B cell (primary cell): ENCODE measurements around the gene RAC2. TPM values are rescaled to one million over a fixed set of nuclear protein-coding genes. Genes with fewer than 3 reads are reported as not detected.

Experiments
- ATAC-seq: fragments of 200-7000 bp; cut with Tn5 transposase; one replicate; pipeline ENCODE4 v1.10.0; 2021; ENCODE audit warnings: low read depth, mild to moderate bottlenecking, moderate number of reproducible peaks, moderate library complexity
- CTCF ChIA-PET: fragments of 350-600 bp; sonication (Branson Sonifier 250); formaldehyde crosslinking; loops from one replicate; lab custom pipeline; 2021; ENCODE audit warnings: antibody characterized with exemption, inconsistent platforms; lab: Charles Lee
- POLR2A ChIA-PET: fragments of 350-600 bp; sonication (Branson Sonifier 250); formaldehyde crosslinking; loops from one replicate; lab custom pipeline; 2021; ENCODE audit warnings: antibody characterized with exemption; lab: Charles Lee
- DNase-seq: peaks from one replicate; pipeline ENCODE4 v3.0.0; 2013
- H2AFZ ChIP-seq: 2 replicates; pipeline ENCODE4 v1.6.1; 2012; ENCODE audit warnings: mild to moderate bottlenecking, low read depth, low read length; ENCODE audit not compliant: insufficient read depth, poor library complexity, severe bottlenecking
- H3K27ac ChIP-seq, 2 donors: 1 replicate in 1 of 2; 2 replicates in 1 of 2; pipeline ENCODE4 v1.5.1; 2012 to 2013; ENCODE audit warnings: low read length in 2 of 2, mild to moderate bottlenecking in 2 of 2, moderate library complexity in 1 of 2
- H3K27me3 ChIP-seq, 4 experiments: fragments of 200-600 bp in 1 of 4; sonication (generic) in 1 of 4; replicated peaks in 1 of 4; 1 replicate in 2 of 4; 2 replicates in 2 of 4; pipeline versions ENCODE4 v1.6.1 to v1.7.0; 2013 to 2016; ENCODE audit warnings: low read length in 3 of 4, mild to moderate bottlenecking in 2 of 4, mixed read lengths in 1 of 4, moderate library complexity in 1 of 4; ENCODE audit not compliant: insufficient read depth in 4 of 4, control insufficient read depth in 3 of 4; ENCODE audit errors: control extremely low read depth in 1 of 4
- H3K36me3 ChIP-seq, 2 experiments: replicated peaks in 1 of 2; 1 replicate in 1 of 2; 2 replicates in 1 of 2; pipeline versions ENCODE4 v1.6.1 to v1.7.1; 2013; ENCODE audit warnings: low read length in 1 of 2; ENCODE audit not compliant: insufficient read depth in 2 of 2, control insufficient read depth in 1 of 2; ENCODE audit errors: control extremely low read depth in 1 of 2, extremely low read depth in 1 of 2
- H3K4me1 ChIP-seq, 2 donors: fragments of 200-600 bp in 1 of 2; sonication (generic) in 1 of 2; 1 replicate in 1 of 2; 2 replicates in 1 of 2; pipeline versions ENCODE4 v1.5.1 to v1.6.1; 2013 to 2017; ENCODE audit warnings: low read length in 2 of 2; ENCODE audit not compliant: control insufficient read depth in 2 of 2, insufficient read depth in 2 of 2
- H3K4me2 ChIP-seq: replicated peaks from 2 replicates; pipeline ENCODE3; 2012; ENCODE audit warnings: mild to moderate bottlenecking, low read depth, low read length; ENCODE audit not compliant: poor library complexity, severe bottlenecking
- H3K4me3 ChIP-seq, 5 experiments: fragments of 200-600 bp in 1 of 5; sonication (generic) in 1 of 5; 1 replicate in 3 of 5; 2 replicates in 2 of 5; pipeline versions ENCODE4 v1.5.1 to v1.7.0; 2011 to 2016; ENCODE audit warnings: low read length in 4 of 5, mild to moderate bottlenecking in 4 of 5, low read depth in 2 of 5, control low read depth in 1 of 5, moderate library complexity in 1 of 5; ENCODE audit not compliant: insufficient read depth in 1 of 5; ENCODE audit errors: control extremely low read depth in 1 of 5, extremely low read depth in 1 of 5
- H3K79me2 ChIP-seq: fragments of 200-600 bp; sonication (generic); one replicate; pipeline ENCODE4 v1.6.0; 2016; ENCODE audit warnings: low read length; ENCODE audit not compliant: control insufficient read depth, insufficient read depth
- H3K9ac ChIP-seq: fragments of 200-600 bp; sonication (generic); 2 replicates; pipeline ENCODE4 v1.6.1; 2017; ENCODE audit warnings: mild to moderate bottlenecking, low read length, moderate library complexity
- H3K9me3 ChIP-seq, 3 donors: one replicate each; pipeline versions ENCODE4 v1.6.1 to v1.7.1; 2013; ENCODE audit warnings: low read length in 2 of 3; ENCODE audit not compliant: control insufficient read depth in 2 of 3, insufficient read depth in 1 of 3; ENCODE audit errors: control extremely low read depth in 1 of 3
- H4K20me1 ChIP-seq: 2 replicates; pipeline ENCODE4 v1.6.0; 2012; ENCODE audit warnings: mild to moderate bottlenecking, low read length; ENCODE audit not compliant: insufficient read depth, control insufficient read depth, poor library complexity, severe bottlenecking
- H3K27ac Mint-ChIP-seq: one replicate; pipeline ENCODE4 v1.8.0; 2021; ENCODE audit warnings: mixed read lengths
- H3K27me3 Mint-ChIP-seq: one replicate; pipeline ENCODE4 v1.8.0; 2021; ENCODE audit warnings: mixed read lengths
- H3K4me1 Mint-ChIP-seq: one replicate; pipeline ENCODE4 v1.8.0; 2021; ENCODE audit warnings: mixed read lengths
- H3K4me3 Mint-ChIP-seq: one replicate; pipeline ENCODE4 v1.8.0; 2021; ENCODE audit warnings: mixed read lengths
- H3K9me3 Mint-ChIP-seq: one replicate; pipeline ENCODE4 v1.8.0; 2022; ENCODE audit warnings: mixed read lengths; ENCODE audit not compliant: insufficient read depth
- EZH2 ChIP-seq: IDR thresholded peaks from 2 replicates; pipeline ENCODE4 v1.6.1; 2012; ENCODE audit warnings: borderline replicate concordance, low read depth, mild to moderate bottlenecking, moderate library complexity, low read length; ENCODE audit not compliant: insufficient read depth, poor library complexity, severe bottlenecking
- WGBS: methylation state at CpG from one replicate; pipeline ENCODE4 v1.1.5; 2013; ENCODE audit warnings: missing lambda C conversion rate; ENCODE audit not compliant: insufficient coverage; 5-methylcytosine and 5-hydroxymethylcytosine counted together
- intact Hi-C: fragments of 100-400 bp; cut with micrococcal nuclease; formaldehyde crosslinking; loops from one replicate; pipeline ENCODE4 v1.10.0; 2022
- polyA plus RNA-seq: library from polyadenylated mRNA; depleted of rRNA; stranded (reverse); fragments of >200 nt; gene quantifications from 2 replicates; pipeline ENCODE4 v1.2.3, GENCODE V29; 2012
- total RNA-seq, 2 donors: library from RNA; stranded (reverse); fragments of 120-200 nt in 1 of 2; gene quantifications; 1 replicate in 1 of 2; 2 replicates in 1 of 2; pipeline versions ENCODE4 v1.2.3 to v1.2.4, GENCODE V29; 2013 to 2022
- TF ChIP-seq, protein P1 (sequence below): fragments of 200-600 bp; IDR thresholded peaks from one replicate; pipeline ENCODE4 v1.8.0; 2022; ENCODE audit warnings: antibody characterized with exemption, mild to moderate bottlenecking

The RAC2 gene
- total and polyA plus RNA-seq, 2 donors (not counting 1 experiment from before 2014, with no cell fraction given): 273 to 776 TPM

DNA sequence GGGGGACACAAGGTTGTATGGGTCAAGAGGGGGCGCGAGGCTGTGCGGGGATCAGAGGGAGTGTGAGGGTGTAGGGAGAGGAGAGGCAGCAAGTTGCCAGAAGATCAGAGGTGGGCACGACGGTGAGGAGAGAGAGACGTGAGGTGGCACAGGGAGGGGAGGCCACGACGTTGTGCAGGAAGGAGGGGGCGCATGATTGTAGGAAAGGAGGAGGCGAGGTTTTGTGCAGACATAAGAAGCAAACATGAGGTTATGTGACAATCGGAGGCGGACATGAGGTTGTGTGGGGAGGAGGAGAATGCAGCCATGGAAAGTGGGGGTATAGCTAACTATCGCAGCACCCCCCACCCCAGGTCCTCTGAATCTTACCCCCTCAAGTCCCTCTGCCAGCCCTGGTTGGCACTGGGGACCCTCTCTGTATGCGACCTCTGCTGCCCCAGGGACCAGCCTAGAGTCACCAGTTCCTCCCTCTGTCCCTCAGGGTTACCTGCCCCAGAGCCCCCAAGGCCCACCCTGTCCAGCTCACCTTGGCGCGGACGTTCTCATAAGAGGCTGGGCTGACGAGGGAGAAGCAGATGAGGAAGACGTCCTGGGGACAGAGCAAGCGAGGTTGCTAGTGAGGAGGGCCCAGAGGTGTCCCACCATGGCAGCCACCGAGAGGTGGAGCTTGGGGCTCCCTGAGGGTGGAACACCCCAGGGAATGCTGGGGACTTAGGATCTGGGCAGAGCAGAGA lies 12.5 kb downstream of the RAC2 start:
- Mint-ChIP-seq H3K9me3 (no peaks in the 10 kb centered on the region), H3K4me1 (peaks cover 88% of the 10 kb centered on the region), H3K4me3 (peak overlapping the region; percentile 86), H3K27ac (peak overlapping the region; percentile 100), H3K27me3 (no peaks in the 10 kb centered on the region)
- DNase-seq: no peak
- H4K20me1 ChIP-seq: peaks cover 42% of the 10 kb centered on the region
- H3K4me2 ChIP-seq: peak overlapping the region; percentile 81
- H3K27ac ChIP-seq: peak overlapping the region; percentile 72 to 91
- CTCF ChIA-PET: interaction anchor here (3.4 to 7.2 kb wide), 4 partner anchors 12 to 32 kb away, joined by 17 to 95 read pairs (median 60); partner anchors contain the start of gene RAC2
- TF ChIP-seq, protein P1, sequence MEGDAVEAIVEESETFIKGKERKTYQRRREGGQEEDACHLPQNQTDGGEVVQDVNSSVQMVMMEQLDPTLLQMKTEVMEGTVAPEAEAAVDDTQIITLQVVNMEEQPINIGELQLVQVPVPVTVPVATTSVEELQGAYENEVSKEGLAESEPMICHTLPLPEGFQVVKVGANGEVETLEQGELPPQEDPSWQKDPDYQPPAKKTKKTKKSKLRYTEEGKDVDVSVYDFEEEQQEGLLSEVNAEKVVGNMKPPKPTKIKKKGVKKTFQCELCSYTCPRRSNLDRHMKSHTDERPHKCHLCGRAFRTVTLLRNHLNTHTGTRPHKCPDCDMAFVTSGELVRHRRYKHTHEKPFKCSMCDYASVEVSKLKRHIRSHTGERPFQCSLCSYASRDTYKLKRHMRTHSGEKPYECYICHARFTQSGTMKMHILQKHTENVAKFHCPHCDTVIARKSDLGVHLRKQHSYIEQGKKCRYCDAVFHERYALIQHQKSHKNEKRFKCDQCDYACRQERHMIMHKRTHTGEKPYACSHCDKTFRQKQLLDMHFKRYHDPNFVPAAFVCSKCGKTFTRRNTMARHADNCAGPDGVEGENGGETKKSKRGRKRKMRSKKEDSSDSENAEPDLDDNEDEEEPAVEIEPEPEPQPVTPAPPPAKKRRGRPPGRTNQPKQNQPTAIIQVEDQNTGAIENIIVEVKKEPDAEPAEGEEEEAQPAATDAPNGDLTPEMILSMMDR: no peak
- no peak for TF ChIP-seq EZH2
- intact Hi-C loops: no loop called here
- no peak for ATAC-seq
- no peaks in the 10 kb centered on the region for H3K27me3 ChIP-seq
- no peak overlapping the region for H3K9ac ChIP-seq
- POLR2A ChIA-PET: interaction anchor here (0.8 to 4.0 kb wide), 6 partner anchors 9 to 78 kb away, joined by 3 to 58 read pairs (median 8); partner anchors contain the start of gene RAC2
- H3K9me3 ChIP-seq: no peaks in the 10 kb centered on the region
- H3K4me1 ChIP-seq: peaks cover 87 to 96% of the 10 kb centered on the region in 2 donors
- peaks cover 2 to 90% of the 10 kb centered on the region in 2 experiments for H3K36me3 ChIP-seq
- 65% methylated on average over 16 of the region's 21 CpGs for WGBS
- no peak overlapping the region for H2AFZ ChIP-seq
- peaks cover 81% of the 10 kb centered on the region for H3K79me2 ChIP-seq
- no peak overlapping the region for H3K4me3 ChIP-seq
